ENCODE results near the gene MAD1L1. TPM values are rescaled to one million over a fixed set of nuclear protein-coding genes. Genes with fewer than 3 reads are reported as not detected.

MAD1L1 gene
- total RNA-seq, 1 donor from 2014 or later = 48.4 TPM

- no peaks in the 10 kb centered on the region for H3K4me1 ChIP-seq
- TF ChIP-seq, protein P1, sequence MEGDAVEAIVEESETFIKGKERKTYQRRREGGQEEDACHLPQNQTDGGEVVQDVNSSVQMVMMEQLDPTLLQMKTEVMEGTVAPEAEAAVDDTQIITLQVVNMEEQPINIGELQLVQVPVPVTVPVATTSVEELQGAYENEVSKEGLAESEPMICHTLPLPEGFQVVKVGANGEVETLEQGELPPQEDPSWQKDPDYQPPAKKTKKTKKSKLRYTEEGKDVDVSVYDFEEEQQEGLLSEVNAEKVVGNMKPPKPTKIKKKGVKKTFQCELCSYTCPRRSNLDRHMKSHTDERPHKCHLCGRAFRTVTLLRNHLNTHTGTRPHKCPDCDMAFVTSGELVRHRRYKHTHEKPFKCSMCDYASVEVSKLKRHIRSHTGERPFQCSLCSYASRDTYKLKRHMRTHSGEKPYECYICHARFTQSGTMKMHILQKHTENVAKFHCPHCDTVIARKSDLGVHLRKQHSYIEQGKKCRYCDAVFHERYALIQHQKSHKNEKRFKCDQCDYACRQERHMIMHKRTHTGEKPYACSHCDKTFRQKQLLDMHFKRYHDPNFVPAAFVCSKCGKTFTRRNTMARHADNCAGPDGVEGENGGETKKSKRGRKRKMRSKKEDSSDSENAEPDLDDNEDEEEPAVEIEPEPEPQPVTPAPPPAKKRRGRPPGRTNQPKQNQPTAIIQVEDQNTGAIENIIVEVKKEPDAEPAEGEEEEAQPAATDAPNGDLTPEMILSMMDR (IDR thresholded peaks at IDR 0.05) = no peak
- no peak overlapping the region for H3K27ac ChIP-seq
- no peak overlapping the region for H3K4me3 ChIP-seq
- peak; percentile 48 for DNase-seq
- no peak for ATAC-seq
- H3K36me3 ChIP-seq = no peaks in the 10 kb centered on the region
- no peaks in the 10 kb centered on the region for H3K27me3 ChIP-seq
- intact Hi-C loops (cut with DNase I) = no loop called here
- no peaks in the 10 kb centered on the region for H3K9me3 ChIP-seq
Measured at GRCh38 chr7:2044311-2044882, 188.3 kb downstream of the MAD1L1 start.

- TF ChIP-seq, protein P1 (IDR thresholded peaks at IDR 0.05) = no peak
- Histone ChIP-seq H3K4me1 (no peaks in the 10 kb centered on the region), H3K9me3 (no peaks in the 10 kb centered on the region), H3K27ac (no peak overlapping the region), H3K4me3 (no peak overlapping the region), H3K27me3 (no peaks in the 10 kb centered on the region), H3K36me3 (no peaks in the 10 kb centered on the region)
- intact Hi-C loops (cut with DNase I) = no loop called here
- no peak for ATAC-seq
- peak; percentile 50 for DNase-seq
Measured at GRCh38 chr7:2043316-2044039, 189.3 kb downstream of the MAD1L1 start.

GRCh38 chr7:2042650-2043049 lies 190.1 kb downstream of the MAD1L1 start:
- TF ChIP-seq, protein P1 (IDR thresholded peaks at IDR 0.05) = no peak
- H3K27ac ChIP-seq = no peak overlapping the region
- H3K9me3 ChIP-seq = no peaks in the 10 kb centered on the region
- intact Hi-C loops (cut with DNase I) = no loop called here
- H3K27me3 ChIP-seq = no peaks in the 10 kb centered on the region
- ATAC-seq (no peak), DNase-seq (peak; percentile 20)
- H3K36me3 ChIP-seq = no peaks in the 10 kb centered on the region
- peaks cover under 1% of the 10 kb centered on the region for H3K4me1 ChIP-seq
- no peak overlapping the region for H3K4me3 ChIP-seq

DNA sequence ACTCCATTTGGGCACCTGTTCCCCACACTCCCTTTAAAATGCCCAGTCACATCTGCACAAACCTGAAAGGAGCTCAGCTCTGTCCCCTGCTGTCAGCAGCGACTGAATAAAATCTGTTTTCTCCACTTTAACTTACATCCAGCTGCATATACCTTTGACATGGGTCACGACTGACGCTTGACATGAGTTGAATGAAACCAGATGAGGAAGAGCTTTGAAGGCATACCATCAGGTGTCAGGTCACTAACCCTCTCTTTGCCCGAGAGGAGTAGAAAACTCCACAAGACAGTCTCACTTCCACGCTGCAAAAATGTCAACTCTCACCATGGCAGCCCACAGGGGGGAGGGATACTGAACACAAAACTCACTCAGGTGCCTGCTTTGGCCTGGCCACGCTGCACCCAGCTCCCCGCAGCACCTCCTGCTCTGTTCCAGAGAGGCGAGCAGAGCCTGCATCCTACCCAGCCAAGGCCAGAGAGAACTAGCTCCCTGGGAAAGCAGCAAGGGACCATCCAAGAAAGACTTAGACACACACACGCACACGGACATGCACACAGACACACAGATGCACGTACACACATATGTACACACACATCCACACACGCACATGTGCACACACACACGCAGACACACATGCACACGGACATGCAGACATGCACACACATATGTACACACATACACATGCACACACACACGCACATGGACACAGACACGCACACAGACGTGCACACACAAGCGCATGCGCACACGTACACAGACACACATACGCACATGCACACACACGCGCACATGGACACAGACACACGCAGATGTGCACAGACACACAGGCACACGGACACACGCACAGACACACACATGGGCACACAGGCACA lies 191.0 kb downstream of the MAD1L1 start:
- peak; percentile 47 for DNase-seq
- intact Hi-C loops (cut with DNase I) = no loop called here

DNA sequence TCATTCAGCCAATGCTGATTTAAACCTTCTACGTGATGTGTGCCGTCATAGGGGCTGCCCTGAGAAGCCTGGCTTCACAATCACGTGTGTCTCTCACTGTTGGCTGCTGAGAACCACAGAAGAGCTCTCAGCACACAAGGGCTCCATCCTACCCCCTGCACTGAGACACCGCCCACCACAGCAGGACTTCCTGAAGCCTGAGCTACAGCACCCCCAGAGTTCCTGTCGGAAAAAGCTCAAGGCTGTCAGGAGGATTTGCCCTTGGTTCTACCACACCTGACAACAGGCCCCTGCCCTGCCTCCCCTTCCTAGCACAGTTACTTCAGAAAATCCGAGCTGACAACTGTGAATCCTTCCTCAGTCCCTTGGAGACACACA lies 191.9 kb downstream of the MAD1L1 start:
- DNase-seq (peak; percentile 32), ATAC-seq (no peak)
- H3K36me3 ChIP-seq = no peaks in the 10 kb centered on the region
- H3K4me1 ChIP-seq = peaks cover 6% of the 10 kb centered on the region
- no peaks in the 10 kb centered on the region for H3K9me3 ChIP-seq
- TF ChIP-seq, protein P1 (IDR thresholded peaks at IDR 0.05) = no peak
- H3K27me3 ChIP-seq = no peaks in the 10 kb centered on the region
- intact Hi-C loops (cut with DNase I) = no loop called here
- H3K4me3 ChIP-seq = no peak overlapping the region
- no peak overlapping the region for H3K27ac ChIP-seq

More for the DNA sequence above, 191.0 kb downstream of the MAD1L1 start:
- no peak for ATAC-seq
- no peaks in the 10 kb centered on the region for H3K36me3 ChIP-seq
- peaks cover 6% of the 10 kb centered on the region for H3K4me1 ChIP-seq
- no peaks in the 10 kb centered on the region for H3K27me3 ChIP-seq
- H3K27ac ChIP-seq = no peak overlapping the region
- TF ChIP-seq, protein P1 (IDR thresholded peaks at IDR 0.05) = no peak
- H3K9me3 ChIP-seq = no peaks in the 10 kb centered on the region
- no peak overlapping the region for H3K4me3 ChIP-seq

All from upper lobe of right lung (tissue), 1 donor.